Measurements from ENCODE around the gene SLN. TPM values are rescaled to one million over a fixed set of nuclear protein-coding genes. Genes with fewer than 3 reads are reported as not detected.

SLN gene
- total RNA-seq, result not detected in 2 replicates

DNA sequence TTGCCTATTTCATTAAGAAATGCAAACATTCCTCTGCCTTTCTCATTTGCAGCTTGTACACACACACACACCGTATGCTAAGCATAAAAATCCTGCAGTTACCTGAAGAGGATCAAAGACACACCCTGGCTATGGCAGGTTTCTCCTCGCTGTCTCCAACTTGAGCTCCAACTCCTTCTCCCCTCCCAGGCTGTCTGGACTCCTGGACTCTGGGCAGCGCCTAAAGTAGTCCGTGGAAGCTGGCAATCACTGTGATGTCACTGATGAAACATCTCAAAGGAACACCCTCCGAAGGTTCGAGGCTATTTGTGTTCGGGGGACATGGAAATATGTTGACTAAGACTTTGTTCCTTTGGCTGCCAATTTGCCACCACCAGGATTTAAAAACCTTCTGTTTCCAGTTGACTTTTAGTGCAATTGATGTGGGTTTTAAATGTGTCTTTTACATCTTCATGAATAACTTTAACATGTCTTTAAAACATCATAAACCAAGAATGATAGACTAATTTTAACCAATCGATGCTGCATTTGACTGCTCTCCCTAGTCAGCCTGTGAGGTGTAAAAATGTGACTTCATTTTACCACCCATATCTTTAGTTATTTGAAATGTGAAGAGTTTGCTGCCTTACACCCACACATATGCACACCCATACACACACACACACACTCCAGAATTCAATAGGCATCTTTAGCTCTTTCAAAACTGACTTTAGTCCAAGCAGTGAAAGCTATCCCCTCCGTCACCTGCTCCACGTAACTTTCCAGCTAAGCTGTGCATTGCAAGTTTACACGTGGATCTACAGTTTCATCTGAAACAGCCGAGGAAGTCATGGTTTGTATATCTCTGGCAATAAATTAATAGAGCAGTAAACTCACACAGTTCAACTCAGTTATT, at the start of gene SLN:
Gene SLN, minus strand, starts transcription at position 196 of the 895 bp plus-strand sequence.

Other genes with a start within 250 kb of the SLN start
- 5.5 and 9.1 TPM in 2 replicates for gene ALKBH8, start 146.3 kb downstream of the SLN start, total RNA-seq
- gene ELMOD1, start 120.9 kb downstream of the SLN start, total RNA-seq, result 0.39 TPM in 1 of 2 replicates, not detected in the other
- gene SLC35F2, start 146.7 kb upstream of the SLN start, total RNA-seq, result 51.8 and 69.4 TPM in 2 replicates
- 0.11 and 0.39 TPM in 2 replicates for gene RAB39A, start 216.4 kb upstream of the SLN start, total RNA-seq

Measured in placental epithelial cell (primary cell).